Stimulated activated CD4-positive, alpha-beta T cell treated with anti-CD3 and anti-CD28 coated beads, Interleukin-4, amount 100 ng/mL, for 4 hours (primary cell): Measurements from ENCODE around the gene RABGAP1L.

Experiments used
- DNase-seq, 2 experiments: peaks; one replicate each; pipeline ENCODE4 v3.0.0-alpha.2; 2020

Gene RABGAP1L

GRCh38 chr1:174726880-174727585 lies 567.7 kb downstream of the RABGAP1L start:
- DNase-seq, result no peak

- DNase-seq, result no peak
Observed at GRCh38 chr1:174734270-174734669, 575.0 kb downstream of the RABGAP1L start.

- DNase-seq, result no peak
Observed at GRCh38 chr1:174736831-174737230, 577.5 kb downstream of the RABGAP1L start.

- no peak for DNase-seq
Observed at GRCh38 chr1:174740249-174740968, 581.1 kb downstream of the RABGAP1L start.

GRCh38 chr1:174742805-174743653 lies 583.7 kb downstream of the RABGAP1L start:
- DNase-seq, result no peak

- no peak for DNase-seq
Observed at GRCh38 chr1:174743654-174744561, 584.6 kb downstream of the RABGAP1L start.

GRCh38 chr1:174744886-174745285 lies 585.6 kb downstream of the RABGAP1L start:
- DNase-seq, result no peak

- no peak for DNase-seq
Observed at GRCh38 chr1:174746024-174746808, 586.9 kb downstream of the RABGAP1L start.

GRCh38 chr1:174747613-174748012 lies 588.3 kb downstream of the RABGAP1L start:
- no peak for DNase-seq

GRCh38 chr1:174748586-174748985 lies 589.3 kb downstream of the RABGAP1L start:
- DNase-seq, result no peak

GRCh38 chr1:174753131-174753530 lies 593.8 kb downstream of the RABGAP1L start:
- no peak for DNase-seq

GRCh38 chr1:174761335-174761734 lies 602.0 kb downstream of the RABGAP1L start:
- DNase-seq, result no peak

- DNase-seq, result no peak
Observed at GRCh38 chr1:174761901-174762585, 602.7 kb downstream of the RABGAP1L start.

GRCh38 chr1:174764191-174764590 lies 604.9 kb downstream of the RABGAP1L start:
- DNase-seq, result no peak

GRCh38 chr1:174766727-174767126 lies 607.4 kb downstream of the RABGAP1L start:
- DNase-seq, result no peak

GRCh38 chr1:174768516-174768915 lies 609.2 kb downstream of the RABGAP1L start:
- no peak for DNase-seq

- DNase-seq, result no peak
Observed at GRCh38 chr1:174768949-174769348, 609.6 kb downstream of the RABGAP1L start.

GRCh38 chr1:174769961-174770549 lies 610.7 kb downstream of the RABGAP1L start:
- no peak for DNase-seq

GRCh38 chr1:174775621-174776020 lies 616.3 kb downstream of the RABGAP1L start:
- DNase-seq, result no peak

- no peak for DNase-seq
Observed at GRCh38 chr1:174777262-174777661, 617.9 kb downstream of the RABGAP1L start.

GRCh38 chr1:174785510-174785909 lies 626.2 kb downstream of the RABGAP1L start:
- no peak for DNase-seq
